ENCODE data around the gene XK. TPM values are rescaled to one million over a fixed set of nuclear protein-coding genes. Genes with fewer than 3 reads are reported as not detected.
"Not testable (repeated sequence)": the region's sequence is repeated elsewhere in the genome, so short reads cannot be mapped to it uniquely, and the experiment has no call there.

The XK gene
- total and polyA plus RNA-seq, 2 experiments from 2014 or later = 0.29 to 1.5 TPM

GRCh38 chrX:37767430-37767829 is 81.8 kb downstream of the XK start:
- no peak for TF ChIP-seq REST (IDR thresholded peaks at IDR 0.05; ENCODE audit: unreplicated experiment)
- no peak for TF ChIP-seq ZNF462 (CRISPR knock-in tag; IDR thresholded peaks at IDR 0.05)
- no peak for TF ChIP-seq STAT1 (IDR thresholded peaks at IDR 0.05; ENCODE audit: unreplicated experiment)
- no peak for TF ChIP-seq EZH2 (IDR thresholded peaks at IDR 0.05; ENCODE audit: low read depth, unreplicated experiment)
- DNase-seq (ENCODE audit: low spot score) = no peak
- no peak overlapping the region for H3K4me3 ChIP-seq

GRCh38 chrX:37768866-37769265 is 83.3 kb downstream of the XK start:
- H3K27me3 Mint-ChIP-seq (ENCODE audit: insufficient read depth, low read depth, poor library complexity); H3K4me3 ChIP-seq; H3K27ac ChIP-seq (ENCODE audit: low read depth); H3K79me2 ChIP-seq (replicated peaks; ENCODE audit: insufficient read depth); H3K27ac Mint-ChIP-seq; H3K9me3 Mint-ChIP-seq; H3K27me3 ChIP-seq (ENCODE audit: insufficient read depth); H3K4me2 ChIP-seq; H3K4me3 Mint-ChIP-seq; DNase-seq (ENCODE audit: low spot score); H3K4me1 ChIP-seq (ENCODE audit: insufficient read depth); H3K4me1 Mint-ChIP-seq; H4K20me1 ChIP-seq (replicated peaks; ENCODE audit: insufficient read depth); H3F3A ChIP-seq (replicated peaks; ENCODE audit: low read depth); H3K9me2 ChIP-seq (ENCODE audit: insufficient read depth); H3K36me3 ChIP-seq (ENCODE audit: insufficient read depth); H3K36me3 Mint-ChIP-seq (ENCODE audit: low read depth); ATAC-seq; H2AFZ ChIP-seq: not testable (repeated sequence)

More at GRCh38 chrX:37767430-37767829, 81.8 kb downstream of the XK start:
- H3K79me2 ChIP-seq (replicated peaks; ENCODE audit: insufficient read depth) = no peaks in the 10 kb centered on the region
- no peaks in the 10 kb centered on the region for H4K20me1 ChIP-seq (replicated peaks; ENCODE audit: insufficient read depth)
- no peak overlapping the region for H3K4me2 ChIP-seq
- no peak overlapping the region for H3K27ac ChIP-seq (ENCODE audit: low read depth)
- no peaks in the 10 kb centered on the region for H3K4me1 Mint-ChIP-seq
- H3K4me1 ChIP-seq (ENCODE audit: insufficient read depth) = no peaks in the 10 kb centered on the region
- H3K4me3 Mint-ChIP-seq = no peak overlapping the region
- H3K27me3 Mint-ChIP-seq (ENCODE audit: insufficient read depth, low read depth, poor library complexity) = no peaks in the 10 kb centered on the region
- peaks cover 8% of the 10 kb centered on the region for H3K9me3 Mint-ChIP-seq
- no peak overlapping the region for H2AFZ ChIP-seq
- no peaks in the 10 kb centered on the region for H3K36me3 ChIP-seq (ENCODE audit: insufficient read depth)
- H3K27me3 ChIP-seq (ENCODE audit: insufficient read depth) = no peaks in the 10 kb centered on the region
- ATAC-seq = no peak
- H3K9me2 ChIP-seq (ENCODE audit: insufficient read depth) = no peaks in the 10 kb centered on the region
- H3F3A ChIP-seq (replicated peaks; ENCODE audit: low read depth) = no peaks in the 10 kb centered on the region
- H3K27ac Mint-ChIP-seq = no peak overlapping the region
- H3K36me3 Mint-ChIP-seq (ENCODE audit: low read depth) = no peaks in the 10 kb centered on the region

Data from GM23338 (cell line).